Esophagus squamous epithelium (tissue), 5 donors: Measurements from ENCODE around the gene TNN. TPM values are rescaled to one million over a fixed set of nuclear protein-coding genes. Genes with fewer than 3 reads are reported as not detected.

Source experiments
- DNase-seq: peaks from one replicate; lab custom pipeline; 2025; lab: John Stamatoyannopoulos, UW
- H3K27ac ChIP-seq, 4 donors: fragments of 200-600 bp; sonication (generic); one replicate each; pipeline ENCODE4 v1.5.1; 2016 to 2019; ENCODE audit warnings: mild to moderate bottlenecking in 1 of 4
- H3K27me3 ChIP-seq, 4 donors: fragments of 200-600 bp; sonication (generic); 1 replicate in 3 of 4; 2 replicates in 1 of 4; pipeline versions ENCODE4 v1.5.1 to v1.6.0; 2017 to 2021; ENCODE audit warnings: antibody characterized with exemption in 1 of 4
- H3K36me3 ChIP-seq, 3 donors: fragments of 200-600 bp; sonication (generic); one replicate each; pipeline ENCODE4 v1.5.1; 2016 to 2019
- H3K4me1 ChIP-seq, 3 donors: fragments of 200-600 bp; sonication (generic); one replicate each; pipeline ENCODE4 v1.5.1; 2017 to 2019
- H3K4me3 ChIP-seq, 4 donors: fragments of 200-600 bp; sonication (generic); 1 replicate in 3 of 4; 2 replicates in 1 of 4; pipeline ENCODE4 v1.5.1; 2016 to 2019; ENCODE audit warnings: mild to moderate bottlenecking in 2 of 4, moderate library complexity in 1 of 4
- H3K9me3 ChIP-seq, 3 donors: fragments of 200-600 bp; sonication (generic); one replicate each; pipeline ENCODE4 v1.5.1; 2016 to 2019
- POLR2A ChIP-seq, 4 donors: fragments of 450-650 bp; IDR thresholded peaks; one replicate each; pipeline ENCODE4 v1.6.1; 2017; ENCODE audit warnings: antibody characterized with exemption in 4 of 4, mild to moderate bottlenecking in 4 of 4, moderate library complexity in 3 of 4
- WGBS, 2 donors: methylation state at CpG; one replicate each; pipeline ENCODE4 v1.1.5; 2018; 5-methylcytosine and 5-hydroxymethylcytosine counted together
- intact Hi-C: fragments of 100-400 bp; cut with DNase I; formaldehyde crosslinking; loops from one replicate; pipeline ENCODE4 v1.15.0; 2022
- total RNA-seq, 4 donors: library from RNA; depleted of rRNA; stranded (reverse); fragments of >200 nt; gene quantifications; one replicate each; pipeline ENCODE4 v1.1.0, GENCODE V29; 2016
- TF ChIP-seq, protein P1 (sequence below), 6 experiments: fragments of 450-650 bp in 4 of 6; fragments of 200-600 bp in 2 of 6; sonication (generic) in 2 of 6; IDR thresholded peaks; one replicate each; pipeline ENCODE4 v1.5.1; 2016 to 2019; ENCODE audit warnings: antibody characterized with exemption in 6 of 6, mild to moderate bottlenecking in 4 of 6, moderate library complexity in 4 of 6
- donor health status: DM: yes; HTN: yes; CAD: no.

Gene TNN
- total RNA-seq, 4 donors from 2014 or later = under 0.01 to 0.09 TPM; not detected in 2

DNA sequence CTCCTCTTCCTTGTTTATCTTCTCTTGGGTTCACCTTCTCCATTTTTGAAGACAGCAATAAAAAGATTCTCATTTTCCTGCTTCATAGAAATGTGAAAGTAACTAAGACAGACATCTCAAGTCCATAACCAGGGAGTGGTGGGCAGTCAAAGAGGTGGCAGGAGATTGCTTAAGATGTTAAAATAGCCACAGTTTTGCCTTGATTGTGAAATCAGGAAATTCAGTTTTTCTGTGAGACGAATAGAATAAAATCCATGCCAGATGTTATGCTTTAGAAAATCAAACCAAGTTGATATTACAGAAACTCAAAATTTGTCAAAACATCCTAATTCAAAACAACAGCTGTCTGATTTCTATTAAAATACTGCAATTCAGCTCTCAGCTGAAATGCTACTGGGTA lies 57.2 kb downstream of the TNN start:
- intact Hi-C loops = loop anchor here (10.0 kb wide), 1 partner anchor 90 kb away; no protein-coding TSS in a partner anchor
- WGBS, 2 donors = 26 to 27% methylated on average over 1 of the region's 1 CpG
- no peaks in the 10 kb centered on the region for H3K9me3 ChIP-seq
- no peak for DNase-seq
- H3K4me1 ChIP-seq = peaks cover 0 to 33% (median 14%) of the 10 kb centered on the region in 3 donors
- no peaks in the 10 kb centered on the region for H3K27me3 ChIP-seq
- H3K36me3 ChIP-seq = no peaks in the 10 kb centered on the region
- no peak overlapping the region for H3K4me3 ChIP-seq
- peak overlapping the region in 2 of 4 donors; percentile 21 to 40 for H3K27ac ChIP-seq
- TF ChIP-seq, protein P1, sequence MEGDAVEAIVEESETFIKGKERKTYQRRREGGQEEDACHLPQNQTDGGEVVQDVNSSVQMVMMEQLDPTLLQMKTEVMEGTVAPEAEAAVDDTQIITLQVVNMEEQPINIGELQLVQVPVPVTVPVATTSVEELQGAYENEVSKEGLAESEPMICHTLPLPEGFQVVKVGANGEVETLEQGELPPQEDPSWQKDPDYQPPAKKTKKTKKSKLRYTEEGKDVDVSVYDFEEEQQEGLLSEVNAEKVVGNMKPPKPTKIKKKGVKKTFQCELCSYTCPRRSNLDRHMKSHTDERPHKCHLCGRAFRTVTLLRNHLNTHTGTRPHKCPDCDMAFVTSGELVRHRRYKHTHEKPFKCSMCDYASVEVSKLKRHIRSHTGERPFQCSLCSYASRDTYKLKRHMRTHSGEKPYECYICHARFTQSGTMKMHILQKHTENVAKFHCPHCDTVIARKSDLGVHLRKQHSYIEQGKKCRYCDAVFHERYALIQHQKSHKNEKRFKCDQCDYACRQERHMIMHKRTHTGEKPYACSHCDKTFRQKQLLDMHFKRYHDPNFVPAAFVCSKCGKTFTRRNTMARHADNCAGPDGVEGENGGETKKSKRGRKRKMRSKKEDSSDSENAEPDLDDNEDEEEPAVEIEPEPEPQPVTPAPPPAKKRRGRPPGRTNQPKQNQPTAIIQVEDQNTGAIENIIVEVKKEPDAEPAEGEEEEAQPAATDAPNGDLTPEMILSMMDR (IDR thresholded peaks at IDR 0.05) = no peak
- TF ChIP-seq POLR2A (IDR thresholded peaks at IDR 0.05) = no peak

DNA sequence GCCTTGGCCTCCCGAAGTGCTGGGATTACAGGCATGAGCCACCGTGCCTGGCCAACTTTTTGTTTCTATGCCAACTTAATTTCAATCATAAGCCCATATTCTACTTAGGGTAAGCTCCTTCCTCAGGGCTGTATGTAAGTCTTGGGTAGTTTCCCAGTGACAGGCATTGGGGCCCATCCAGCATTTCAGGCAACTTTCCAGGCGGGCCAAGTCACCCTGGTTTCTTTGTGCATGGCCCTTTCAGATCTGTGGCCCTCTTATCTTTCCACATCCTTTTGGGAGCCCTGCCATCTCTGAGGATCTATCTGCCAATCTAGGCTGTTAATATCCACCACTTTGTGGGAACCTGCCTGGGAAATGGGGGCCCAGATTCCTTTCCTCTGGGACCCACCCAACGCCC lies 58.7 kb downstream of the TNN start:
- H3K4me1 ChIP-seq = peaks cover 0 to 47% (median 24%) of the 10 kb centered on the region in 3 donors
- TF ChIP-seq, protein P1 (IDR thresholded peaks at IDR 0.05) = no peak
- no peak for TF ChIP-seq POLR2A (IDR thresholded peaks at IDR 0.05)
- H3K27me3 ChIP-seq = no peaks in the 10 kb centered on the region
- intact Hi-C loops = loop anchor here (10.0 kb wide), 1 partner anchor 92 kb away; no protein-coding TSS in a partner anchor
- H3K36me3 ChIP-seq = no peaks in the 10 kb centered on the region
- no peak overlapping the region for H3K4me3 ChIP-seq
- no peaks in the 10 kb centered on the region for H3K9me3 ChIP-seq
- H3K27ac ChIP-seq = peak overlapping the region in 3 of 4 donors; percentile 11 to 18 (median 16)
- DNase-seq = no peak
- 19 to 25% methylated on average over 3 to 4 of the region's 4 CpGs for WGBS, 2 donors

DNA sequence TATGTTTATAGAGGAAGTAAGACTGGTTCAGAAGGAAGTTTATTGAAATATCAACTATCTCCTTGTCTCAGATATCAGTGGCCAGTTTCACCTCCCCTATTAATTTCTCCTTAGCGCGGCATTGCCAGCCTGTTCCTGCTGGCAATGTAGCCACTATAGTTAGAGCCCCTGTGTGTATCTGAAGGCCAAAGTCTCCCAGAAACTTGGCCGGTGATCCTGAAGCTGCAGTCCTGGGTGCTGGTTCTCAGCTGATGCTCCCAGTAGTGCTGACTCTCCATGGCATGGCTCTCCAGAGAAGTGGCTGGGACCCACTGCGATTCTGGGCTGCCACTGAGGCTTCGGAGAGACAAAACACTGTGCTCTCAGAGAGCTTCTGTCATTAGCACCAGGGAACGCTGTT lies 59.9 kb downstream of the TNN start:
- intact Hi-C loops = loop anchor here (10.0 kb wide), 1 partner anchor 93 kb away; no protein-coding TSS in a partner anchor
- no peaks in the 10 kb centered on the region for H3K9me3 ChIP-seq
- no peak for DNase-seq
- WGBS, 2 donors = 80 to 88% methylated on average over 4 of the region's 6 CpGs
- H3K4me3 ChIP-seq = no peak overlapping the region
- no peaks in the 10 kb centered on the region for H3K36me3 ChIP-seq
- peak overlapping the region in 3 of 4 donors; percentile 39 to 77 (median 61) for H3K27ac ChIP-seq
- H3K4me1 ChIP-seq = peaks cover 0 to 60% (median 25%) of the 10 kb centered on the region in 3 donors
- TF ChIP-seq, protein P1 (IDR thresholded peaks at IDR 0.05) = no peak
- TF ChIP-seq POLR2A (IDR thresholded peaks at IDR 0.05) = no peak
- no peaks in the 10 kb centered on the region for H3K27me3 ChIP-seq

DNA sequence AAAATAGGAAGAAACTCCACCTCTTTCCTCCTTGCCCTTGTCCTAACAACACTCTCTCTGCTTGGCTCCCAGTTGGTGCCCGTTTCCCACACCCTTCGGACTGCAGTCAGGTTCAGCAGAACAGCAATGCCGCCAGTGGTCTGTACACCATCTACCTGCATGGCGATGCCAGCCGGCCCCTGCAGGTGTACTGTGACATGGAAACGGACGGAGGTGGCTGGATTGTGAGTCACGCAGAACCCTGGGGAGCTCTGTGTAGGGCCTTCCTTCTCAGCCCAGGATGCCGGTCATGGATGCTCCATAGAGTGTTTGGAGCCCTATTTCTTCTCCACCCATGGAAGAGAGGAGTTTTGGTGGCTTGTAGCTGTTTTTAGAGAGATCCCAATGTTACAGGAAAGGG lies 60.9 kb downstream of the TNN start:
- Histone ChIP-seq H3K9me3 (no peaks in the 10 kb centered on the region), H3K4me1 (peaks cover 0 to 62% (median 32%) of the 10 kb centered on the region in 3 donors), H3K27ac (peak overlapping the region; percentile 39 to 77 (median 55)), H3K36me3 (no peaks in the 10 kb centered on the region), H3K27me3 (no peaks in the 10 kb centered on the region), H3K4me3 (no peak overlapping the region)
- no peak for TF ChIP-seq POLR2A (IDR thresholded peaks at IDR 0.05)
- TF ChIP-seq, protein P1 (IDR thresholded peaks at IDR 0.05) = no peak
- WGBS, 2 donors = 78 to 93% methylated on average over 3 to 8 of the region's 9 CpGs
- no peak for DNase-seq
- intact Hi-C loops = loop anchor here (10.0 kb wide), 1 partner anchor 94 kb away; no protein-coding TSS in a partner anchor

DNA sequence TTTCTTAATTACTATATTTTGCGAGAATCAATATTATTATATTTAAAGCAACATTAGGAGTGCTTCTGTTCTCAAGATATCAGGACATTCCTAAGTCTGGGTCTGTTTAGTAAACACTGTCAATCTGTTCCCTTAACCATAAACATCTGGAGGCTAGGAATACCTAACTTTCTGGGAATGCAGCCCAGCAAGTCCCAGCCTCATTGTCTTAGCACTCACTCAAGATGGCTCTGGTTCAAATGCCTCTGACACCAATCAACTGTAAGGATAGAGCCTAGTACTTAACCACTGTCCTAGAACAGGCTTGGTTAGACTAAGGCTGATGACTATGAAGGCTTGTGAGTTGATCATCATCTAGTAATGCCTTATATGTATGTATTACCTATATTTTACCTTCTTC lies 61.5 kb downstream of the TNN start:
- 71 to 93% methylated on average over 1 of the region's 1 CpG for WGBS, 2 donors
- peak overlapping the region; percentile 24 to 77 (median 56) for H3K27ac ChIP-seq
- H3K27me3 ChIP-seq = no peaks in the 10 kb centered on the region
- intact Hi-C loops = loop anchor here (10.0 kb wide), 1 partner anchor 94 kb away; no protein-coding TSS in a partner anchor
- H3K4me1 ChIP-seq = peaks cover 0 to 62% (median 33%) of the 10 kb centered on the region in 3 donors
- DNase-seq = no peak
- no peak overlapping the region for H3K4me3 ChIP-seq
- no peaks in the 10 kb centered on the region for H3K36me3 ChIP-seq
- TF ChIP-seq, protein P1 (IDR thresholded peaks at IDR 0.05) = no peak
- H3K9me3 ChIP-seq = no peaks in the 10 kb centered on the region
